ENCODE measurements around the gene NOTUM.
A peak's percentile ranks its signal among the peaks of the same experiment; 100 is the strongest.

NOTUM gene

DNA sequence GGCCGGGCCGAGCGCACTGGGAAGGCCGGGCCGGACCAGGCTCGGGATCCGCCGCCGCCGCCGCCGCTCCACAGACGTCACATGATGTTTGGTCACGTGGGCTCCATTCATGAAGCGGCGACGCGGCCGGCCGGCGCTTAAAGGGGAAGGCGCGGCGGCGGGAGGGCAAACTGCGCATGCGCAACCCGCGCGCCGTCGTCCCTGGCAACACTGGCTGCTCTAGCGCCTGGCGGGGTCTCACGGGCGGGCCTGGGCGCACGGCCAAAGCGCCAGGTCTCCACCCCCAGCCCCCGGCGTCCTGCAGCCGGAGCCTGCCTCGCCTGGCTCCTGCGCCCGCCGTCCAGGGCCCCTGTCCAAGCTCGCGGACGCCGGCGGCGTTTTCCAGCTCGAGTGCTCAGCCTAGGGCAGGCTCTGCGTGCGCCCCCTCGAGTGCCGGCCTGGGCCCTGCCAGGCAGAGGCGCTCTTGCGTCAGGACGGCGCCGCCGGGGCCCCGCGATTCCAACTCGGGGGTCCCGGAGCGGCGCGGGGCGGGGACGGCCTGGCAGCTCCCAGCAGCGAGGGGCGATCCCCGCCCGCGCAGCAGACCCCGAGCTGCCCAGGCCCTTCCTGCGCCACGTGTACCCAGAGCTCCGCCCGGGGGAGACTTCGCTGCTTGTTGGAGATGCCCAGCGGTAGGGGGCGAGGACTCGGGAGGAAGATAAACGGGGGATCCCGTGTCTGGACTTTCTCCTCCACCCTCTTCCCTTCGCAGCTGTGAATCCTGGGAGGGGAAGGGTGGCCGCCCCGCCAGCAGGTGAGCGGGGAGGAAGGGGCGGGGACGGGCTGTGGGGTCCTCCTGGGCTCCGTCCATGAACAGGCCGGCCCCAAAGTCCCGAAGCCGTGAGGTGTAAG lies 33.1 kb downstream of the NOTUM start, which contains the start of gene MAFG:
Gene MAFG, minus strand, starts transcription at position 83 of the 891 bp plus-strand sequence. CDS start 4,550 bp downstream, outside the sequence.
- H3K4me1 ChIP-seq (ENCODE audit: control insufficient read depth in 5 of 5, insufficient read depth in 5 of 5, low read length in 5 of 5) = peaks cover 8 to 50% (median 48%) of the 10 kb centered on the region in 5 donors
- peaks cover 0 to under 1% (median 0%) of the 10 kb centered on the region in 5 donors for H3K36me3 ChIP-seq (ENCODE audit: control insufficient read depth in 5 of 5, insufficient read depth in 5 of 5, low read length in 5 of 5)
- H3K4me3 ChIP-seq (ENCODE audit: low read depth in 1 of 5, low read length in 5 of 5) = peak within 1 kb of the TSS; percentile 69 to 77 (median 75)
- H3K9ac ChIP-seq (ENCODE audit: low read length in 5 of 5) = peak within 1 kb of the TSS; percentile 26 to 90 (median 85)
- H3K27ac ChIP-seq (ENCODE audit: low read depth, low read length) = peak within 1 kb of the TSS; percentile 95
- no peaks in the 10 kb centered on the region for H3K9me3 ChIP-seq (ENCODE audit: control insufficient read depth in 5 of 5, low read length in 5 of 5)
- H3K27me3 ChIP-seq (ENCODE audit: control insufficient read depth in 5 of 5, insufficient read depth in 4 of 5, low read length in 5 of 5) = peaks cover 19 to 28% (median 22%) of the 10 kb centered on the region in 5 donors

DNA sequence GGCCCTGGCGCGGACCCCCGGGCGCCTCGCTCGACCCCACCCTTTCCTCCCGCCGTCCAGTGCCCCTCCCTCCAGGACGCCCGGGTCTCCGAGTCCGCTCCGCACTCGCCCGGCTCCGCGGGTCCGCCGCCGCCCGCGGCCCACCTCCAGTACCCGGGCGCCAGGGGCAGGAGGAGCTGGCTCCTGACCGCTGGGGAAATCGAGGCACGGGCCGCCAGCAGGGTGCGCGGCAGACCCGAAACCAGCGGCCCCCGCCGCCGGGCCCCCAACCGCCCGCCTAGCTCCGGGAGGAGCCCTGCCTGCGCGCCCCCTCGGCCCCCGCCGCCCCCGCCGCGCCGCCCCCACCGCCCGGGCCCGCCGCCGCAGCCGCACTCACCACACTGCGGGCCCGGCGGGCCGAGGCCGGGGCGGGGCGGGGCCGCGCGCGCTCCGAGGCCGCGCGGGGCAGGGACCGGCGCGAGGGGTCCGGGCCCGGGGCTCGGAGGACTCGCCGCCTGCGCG lies 33.8 kb downstream of the NOTUM start:
- Histone ChIP-seq H3K27ac (ENCODE audit: low read depth, low read length) (peak overlapping the region; percentile 95), H3K9ac (ENCODE audit: low read length in 5 of 5) (peak overlapping the region in 4 of 5 donors; percentile 59 to 90 (median 86)), H3K4me1 (ENCODE audit: control insufficient read depth in 5 of 5, insufficient read depth in 5 of 5, low read length in 5 of 5) (peaks cover 8 to 55% (median 53%) of the 10 kb centered on the region in 5 donors)

DNA sequence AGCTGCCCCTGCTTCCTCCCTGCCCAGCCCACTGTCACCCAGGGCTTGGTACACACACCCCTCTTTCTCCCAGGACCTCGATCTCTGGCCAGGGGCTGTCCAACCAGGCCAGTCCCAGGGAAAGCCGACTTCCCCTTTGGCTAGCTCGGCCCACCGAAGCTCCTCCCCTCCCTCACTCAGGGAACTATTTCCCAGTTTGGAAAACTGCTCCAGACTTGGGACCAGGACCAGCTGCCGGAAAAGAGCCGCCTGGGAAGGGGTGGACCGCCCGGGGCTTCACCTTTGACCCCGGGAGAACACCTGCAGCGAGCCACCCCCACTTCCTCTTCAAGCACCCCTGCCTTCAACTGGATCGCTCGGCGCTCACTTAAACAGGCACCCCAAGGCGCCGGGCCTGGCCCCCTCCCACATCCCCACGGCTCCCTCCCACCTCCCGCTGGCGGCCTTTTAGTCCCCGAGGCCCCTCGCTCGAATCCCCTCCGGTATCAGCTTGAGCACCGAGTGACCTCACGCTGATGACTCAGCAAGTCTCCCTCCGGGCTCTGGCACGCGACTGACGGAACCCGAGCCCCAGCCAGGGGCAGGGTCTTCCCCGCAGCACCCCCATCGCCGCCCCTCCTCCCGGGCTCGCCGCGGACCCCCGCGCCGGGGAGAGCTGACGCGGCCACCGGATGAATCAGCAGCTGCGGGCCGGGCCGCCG lies 34.4 kb downstream of the NOTUM start:
- Histone ChIP-seq H3K9me3 (ENCODE audit: control insufficient read depth in 5 of 5, low read length in 5 of 5) (no peaks in the 10 kb centered on the region), H3K27me3 (ENCODE audit: control insufficient read depth in 5 of 5, insufficient read depth in 4 of 5, low read length in 5 of 5) (peaks cover 11 to 17% (median 15%) of the 10 kb centered on the region in 5 donors), H3K4me1 (ENCODE audit: control insufficient read depth in 5 of 5, insufficient read depth in 5 of 5, low read length in 5 of 5) (peaks cover 8 to 60% (median 58%) of the 10 kb centered on the region in 5 donors)

More for the DNA sequence above, 33.8 kb downstream of the NOTUM start:
- H3K36me3 ChIP-seq (ENCODE audit: control insufficient read depth in 5 of 5, insufficient read depth in 5 of 5, low read length in 5 of 5) = peaks cover 0 to 7% (median 5%) of the 10 kb centered on the region in 5 donors
- peaks cover 16 to 23% (median 21%) of the 10 kb centered on the region in 5 donors for H3K27me3 ChIP-seq (ENCODE audit: control insufficient read depth in 5 of 5, insufficient read depth in 4 of 5, low read length in 5 of 5)
- no peaks in the 10 kb centered on the region for H3K9me3 ChIP-seq (ENCODE audit: control insufficient read depth in 5 of 5, low read length in 5 of 5)
- H3K4me3 ChIP-seq (ENCODE audit: low read depth in 1 of 5, low read length in 5 of 5) = peak overlapping the region in 4 of 5 donors; percentile 74 to 77 (median 75)

DNA sequence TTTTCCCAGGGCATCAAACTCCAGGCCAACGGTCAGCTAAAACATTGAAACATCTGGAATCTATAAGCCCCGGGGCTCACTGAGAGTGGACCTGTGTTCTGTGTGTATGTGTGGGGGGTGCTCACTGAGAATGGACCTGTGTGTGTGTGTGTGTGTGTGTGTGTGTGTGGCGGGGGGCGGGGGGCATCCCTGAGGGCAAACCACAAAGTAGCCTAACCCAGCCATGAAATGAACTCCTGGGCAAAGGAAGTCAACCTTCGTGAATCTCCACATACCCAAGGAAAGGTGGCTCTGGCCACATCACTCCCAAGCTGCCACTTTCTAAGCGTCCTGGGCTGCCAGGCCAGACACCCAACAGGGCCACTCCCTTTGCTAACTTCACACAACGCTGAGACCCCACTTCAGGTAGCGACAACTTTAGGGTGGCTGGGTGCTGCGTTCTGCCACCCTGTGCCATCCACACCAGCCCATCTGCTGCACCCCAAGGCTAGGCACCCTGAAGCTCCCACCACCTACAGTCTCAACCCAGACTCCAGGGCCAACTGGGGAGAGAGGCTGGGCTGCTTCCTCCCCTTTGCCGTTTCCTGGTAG lies 35.0 kb downstream of the NOTUM start:
- H3K4me1 ChIP-seq (ENCODE audit: control insufficient read depth in 5 of 5, insufficient read depth in 5 of 5, low read length in 5 of 5) = peaks cover 8 to 66% (median 61%) of the 10 kb centered on the region in 5 donors
- peaks cover 10 to 13% (median 11%) of the 10 kb centered on the region in 5 donors for H3K27me3 ChIP-seq (ENCODE audit: control insufficient read depth in 5 of 5, insufficient read depth in 4 of 5, low read length in 5 of 5)
- H3K9me3 ChIP-seq (ENCODE audit: control insufficient read depth in 5 of 5, low read length in 5 of 5) = no peaks in the 10 kb centered on the region
- H3K4me3 ChIP-seq (ENCODE audit: low read depth in 1 of 5, low read length in 5 of 5) = peak overlapping the region; percentile 69 to 77 (median 75)
- peak overlapping the region in 4 of 5 donors; percentile 79 to 90 (median 86) for H3K9ac ChIP-seq (ENCODE audit: low read length in 5 of 5)
- H3K36me3 ChIP-seq (ENCODE audit: control insufficient read depth in 5 of 5, insufficient read depth in 5 of 5, low read length in 5 of 5) = peaks cover 0 to 13% (median 10%) of the 10 kb centered on the region in 5 donors
- H3K27ac ChIP-seq (ENCODE audit: low read depth, low read length) = peak overlapping the region; percentile 95

More for the DNA sequence above, 34.4 kb downstream of the NOTUM start:
- Histone ChIP-seq H3K36me3 (ENCODE audit: control insufficient read depth in 5 of 5, insufficient read depth in 5 of 5, low read length in 5 of 5) (peaks cover 0 to 12% (median 10%) of the 10 kb centered on the region in 5 donors), H3K27ac (ENCODE audit: low read depth, low read length) (peak overlapping the region; percentile 95), H3K9ac (ENCODE audit: low read length in 5 of 5) (peak overlapping the region; percentile 26 to 90 (median 85)), H3K4me3 (ENCODE audit: low read depth in 1 of 5, low read length in 5 of 5) (peak overlapping the region; percentile 69 to 77 (median 75))

DNA sequence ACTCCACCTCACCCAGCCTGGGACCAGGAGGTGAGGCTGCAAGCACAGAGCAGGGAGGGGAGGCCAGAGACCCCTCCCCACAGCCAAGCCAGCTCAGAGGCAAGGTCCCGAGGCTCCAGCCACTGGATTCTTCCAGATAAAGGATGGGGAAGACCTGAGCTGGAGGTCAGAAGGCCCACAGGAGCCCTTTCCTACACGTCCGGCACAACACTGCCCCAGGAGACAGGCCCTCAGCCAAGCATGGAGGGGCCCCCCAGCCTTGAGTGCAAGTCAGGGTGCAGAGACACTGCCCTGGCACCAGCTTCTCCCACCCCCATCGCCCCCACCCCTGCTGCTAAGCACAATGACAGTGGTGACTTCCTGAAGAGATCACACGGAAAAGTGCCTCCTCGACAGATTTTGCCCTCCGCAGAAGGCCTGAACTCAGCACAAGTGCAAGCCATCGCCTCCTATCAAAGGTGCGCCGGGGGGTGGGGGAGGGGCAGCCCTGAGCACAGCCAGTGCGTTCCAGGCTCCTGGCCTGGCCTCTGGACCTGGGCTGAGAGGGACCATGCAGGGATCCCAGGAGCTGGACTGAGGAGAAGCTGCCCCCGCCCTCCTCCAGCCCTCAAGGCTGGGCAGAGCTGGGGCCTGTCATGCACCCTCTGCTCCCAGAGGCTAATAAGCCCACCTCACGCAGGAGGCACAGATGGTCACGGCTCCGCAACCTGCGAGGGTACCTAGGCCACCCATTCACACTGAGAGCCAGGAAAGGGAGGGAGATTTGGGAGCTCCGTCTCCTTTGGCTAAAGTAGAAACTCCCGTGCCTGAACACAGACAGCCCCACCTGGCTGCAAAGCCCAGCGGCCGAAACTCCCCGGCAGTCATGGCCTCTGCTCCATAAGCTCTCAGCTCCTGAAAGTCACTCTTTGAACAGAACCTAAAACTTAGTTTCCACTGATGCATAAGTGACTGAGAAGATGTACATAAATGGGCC lies 36.1 kb downstream of the NOTUM start:
- H3K4me3 ChIP-seq (ENCODE audit: low read depth in 1 of 5, low read length in 5 of 5) = peak overlapping the region in 3 of 5 donors; percentile 15 to 59 (median 19)
- peaks cover 0 to 24% (median 18%) of the 10 kb centered on the region in 5 donors for H3K36me3 ChIP-seq (ENCODE audit: control insufficient read depth in 5 of 5, insufficient read depth in 5 of 5, low read length in 5 of 5)
- peak overlapping the region; percentile 60 for H3K27ac ChIP-seq (ENCODE audit: low read depth, low read length)
- peaks cover 6 to 11% (median 10%) of the 10 kb centered on the region in 5 donors for H3K27me3 ChIP-seq (ENCODE audit: control insufficient read depth in 5 of 5, insufficient read depth in 4 of 5, low read length in 5 of 5)
- peaks cover 8 to 77% (median 72%) of the 10 kb centered on the region in 5 donors for H3K4me1 ChIP-seq (ENCODE audit: control insufficient read depth in 5 of 5, insufficient read depth in 5 of 5, low read length in 5 of 5)
- H3K9ac ChIP-seq (ENCODE audit: low read length in 5 of 5) = peak overlapping the region in 1 of 5 donors; percentile 52
- no peaks in the 10 kb centered on the region for H3K9me3 ChIP-seq (ENCODE audit: control insufficient read depth in 5 of 5, low read length in 5 of 5)

DNA sequence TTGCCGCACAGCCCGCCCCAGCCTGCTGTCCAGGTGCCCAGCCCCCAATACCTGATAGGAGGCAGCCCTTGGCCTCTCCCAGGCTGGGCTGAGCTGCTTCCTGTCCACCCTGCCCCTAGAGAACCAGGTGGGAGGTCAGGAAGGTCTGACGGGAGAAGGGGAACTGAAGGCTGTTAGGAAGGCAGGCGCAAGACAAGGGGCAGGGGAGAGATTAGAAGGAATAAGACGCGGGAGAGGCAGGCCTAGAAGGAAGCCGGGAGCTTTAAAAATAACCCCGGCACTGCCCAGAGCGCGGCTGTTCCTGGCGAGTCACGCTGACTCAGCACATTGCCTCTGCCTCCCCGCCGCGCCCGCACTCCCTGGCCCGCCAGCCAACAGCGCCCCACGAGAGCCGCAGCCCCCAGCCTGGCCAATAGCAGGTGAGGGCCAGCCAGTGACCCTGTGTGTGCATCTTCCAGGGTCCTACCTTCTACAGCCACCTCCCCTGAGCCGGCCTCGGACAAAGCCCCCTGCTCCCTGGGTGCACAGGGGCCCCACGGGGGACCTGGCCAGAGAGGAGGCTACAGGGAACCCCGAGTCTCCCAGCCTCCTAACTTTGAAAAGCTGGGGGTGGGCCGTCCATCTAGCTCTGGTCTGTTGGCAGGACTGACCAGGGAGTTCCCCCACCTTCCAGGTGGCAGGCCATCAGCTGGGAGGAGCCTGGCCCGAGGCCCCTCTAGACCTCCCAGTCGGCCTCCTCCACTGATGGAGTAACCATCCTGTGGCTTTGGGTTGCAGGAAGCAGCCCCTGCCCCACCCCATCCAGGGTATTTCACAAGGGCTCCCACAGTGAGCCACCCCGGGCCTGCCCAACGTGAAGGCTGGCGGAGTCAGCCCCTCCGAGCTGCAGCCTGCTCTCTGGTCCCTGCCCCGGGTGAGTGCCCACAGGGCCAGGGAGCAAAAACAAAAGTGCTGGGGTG lies 37.4 kb downstream of the NOTUM start:
- H3K36me3 ChIP-seq (ENCODE audit: control insufficient read depth in 5 of 5, insufficient read depth in 5 of 5, low read length in 5 of 5) = peaks cover 0 to 35% (median 22%) of the 10 kb centered on the region in 5 donors
- H3K27me3 ChIP-seq (ENCODE audit: control insufficient read depth in 5 of 5, insufficient read depth in 4 of 5, low read length in 5 of 5) = peaks cover 3 to 6% (median 4%) of the 10 kb centered on the region in 5 donors
- H3K4me1 ChIP-seq (ENCODE audit: control insufficient read depth in 5 of 5, insufficient read depth in 5 of 5, low read length in 5 of 5) = peaks cover 8 to 84% (median 76%) of the 10 kb centered on the region in 5 donors
- H3K9me3 ChIP-seq (ENCODE audit: control insufficient read depth in 5 of 5, low read length in 5 of 5) = no peaks in the 10 kb centered on the region
- H3K4me3 ChIP-seq (ENCODE audit: low read depth in 1 of 5, low read length in 5 of 5) = peak overlapping the region; percentile 27 to 61 (median 43)
- H3K27ac ChIP-seq (ENCODE audit: low read depth, low read length) = peak overlapping the region; percentile 60
- peak overlapping the region in 3 of 5 donors; percentile 51 to 67 (median 59) for H3K9ac ChIP-seq (ENCODE audit: low read length in 5 of 5)

DNA sequence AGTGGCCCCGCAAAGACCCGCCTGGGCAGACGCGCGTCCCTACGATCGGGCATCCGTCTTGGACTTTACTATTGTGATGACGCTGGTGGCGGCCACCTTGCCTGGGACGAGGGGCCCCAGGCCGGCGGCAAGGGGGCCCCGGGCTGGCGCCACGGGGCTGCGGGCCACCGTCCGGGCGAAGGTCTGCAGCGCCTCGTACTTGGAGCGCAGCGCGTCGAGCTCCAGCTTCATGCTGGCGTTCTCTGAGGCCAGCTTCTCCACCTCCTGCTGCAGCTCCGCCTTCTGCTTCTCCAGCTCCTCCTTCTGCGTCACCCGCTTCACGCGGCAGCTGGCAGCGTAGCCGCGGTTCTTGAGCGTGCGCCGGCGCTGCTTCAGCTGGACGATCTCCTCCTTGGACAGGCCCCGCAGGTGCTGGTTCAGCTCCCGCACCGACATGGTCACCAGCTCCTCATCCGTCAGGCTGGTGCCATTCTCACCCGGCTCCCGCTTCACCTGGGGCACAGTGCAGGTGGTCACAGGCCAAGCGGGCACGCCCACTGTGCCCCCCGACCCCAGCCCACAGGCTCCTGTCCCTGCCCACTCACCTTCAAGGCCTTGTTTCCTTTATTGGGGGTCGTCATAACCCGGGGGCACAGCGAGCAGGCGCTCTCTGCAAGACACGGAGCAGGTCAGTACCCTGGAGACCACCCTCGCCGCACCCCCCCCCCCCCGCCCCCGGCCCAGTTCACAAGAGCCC lies 38.3 kb downstream of the NOTUM start:
- H3K4me3 ChIP-seq (ENCODE audit: low read depth in 1 of 5, low read length in 5 of 5) = peak overlapping the region in 2 of 5 donors; percentile 30 to 59
- H3K27ac ChIP-seq (ENCODE audit: low read depth, low read length) = peak overlapping the region; percentile 60
- H3K9ac ChIP-seq (ENCODE audit: low read length in 5 of 5) = no peak overlapping the region
- no peaks in the 10 kb centered on the region for H3K27me3 ChIP-seq (ENCODE audit: control insufficient read depth in 5 of 5, insufficient read depth in 4 of 5, low read length in 5 of 5)
- no peaks in the 10 kb centered on the region for H3K9me3 ChIP-seq (ENCODE audit: control insufficient read depth in 5 of 5, low read length in 5 of 5)
- H3K36me3 ChIP-seq (ENCODE audit: control insufficient read depth in 5 of 5, insufficient read depth in 5 of 5, low read length in 5 of 5) = peaks cover 0 to 35% (median 22%) of the 10 kb centered on the region in 5 donors
- H3K4me1 ChIP-seq (ENCODE audit: control insufficient read depth in 5 of 5, insufficient read depth in 5 of 5, low read length in 5 of 5) = peaks cover 8 to 82% (median 76%) of the 10 kb centered on the region in 5 donors

Data from subcutaneous abdominal adipose tissue (tissue), 5 donors.